GM21423 (cell line): ENCODE results near the gene KRT28.
"Not testable (repeated sequence)": the region's sequence is repeated elsewhere in the genome, so short reads cannot be mapped to it uniquely, and the experiment has no call there.

ENCODE experiments used
- ATAC-seq: cut with Tn5 transposase; IDR thresholded peaks from one replicate; pipeline ENCODE4 v1.9.1; 2021; ENCODE audit warnings: mild to moderate bottlenecking, moderate library complexity; ENCODE audit not compliant: unreplicated experiment

KRT28 gene

DNA sequence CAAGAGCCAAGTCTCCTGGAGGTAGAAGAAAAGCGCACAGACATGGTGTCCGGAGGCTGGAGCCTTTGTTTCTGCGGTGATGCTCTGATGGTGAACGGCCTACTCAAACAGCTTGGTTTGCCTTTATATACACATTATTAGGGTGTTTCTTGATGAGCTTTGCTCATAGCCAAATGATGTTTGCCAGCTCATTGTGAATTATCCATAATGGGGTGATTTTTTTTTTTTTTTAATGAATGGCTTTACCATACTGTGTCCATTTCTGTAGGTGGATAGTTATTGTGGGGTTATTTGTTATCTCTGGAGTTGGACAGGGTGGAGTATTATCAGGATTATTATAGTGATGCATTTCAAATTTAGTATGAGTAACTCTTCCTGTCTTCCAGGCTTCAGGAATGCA lies 17.3 kb downstream of the KRT28 start, which contains the start of gene KRT27:
TSS of gene KRT27 (minus strand) at position 101 of the 400 bp plus-strand sequence. CDS start at position 44, 57 bp downstream.
- ATAC-seq, result no peak

DNA sequence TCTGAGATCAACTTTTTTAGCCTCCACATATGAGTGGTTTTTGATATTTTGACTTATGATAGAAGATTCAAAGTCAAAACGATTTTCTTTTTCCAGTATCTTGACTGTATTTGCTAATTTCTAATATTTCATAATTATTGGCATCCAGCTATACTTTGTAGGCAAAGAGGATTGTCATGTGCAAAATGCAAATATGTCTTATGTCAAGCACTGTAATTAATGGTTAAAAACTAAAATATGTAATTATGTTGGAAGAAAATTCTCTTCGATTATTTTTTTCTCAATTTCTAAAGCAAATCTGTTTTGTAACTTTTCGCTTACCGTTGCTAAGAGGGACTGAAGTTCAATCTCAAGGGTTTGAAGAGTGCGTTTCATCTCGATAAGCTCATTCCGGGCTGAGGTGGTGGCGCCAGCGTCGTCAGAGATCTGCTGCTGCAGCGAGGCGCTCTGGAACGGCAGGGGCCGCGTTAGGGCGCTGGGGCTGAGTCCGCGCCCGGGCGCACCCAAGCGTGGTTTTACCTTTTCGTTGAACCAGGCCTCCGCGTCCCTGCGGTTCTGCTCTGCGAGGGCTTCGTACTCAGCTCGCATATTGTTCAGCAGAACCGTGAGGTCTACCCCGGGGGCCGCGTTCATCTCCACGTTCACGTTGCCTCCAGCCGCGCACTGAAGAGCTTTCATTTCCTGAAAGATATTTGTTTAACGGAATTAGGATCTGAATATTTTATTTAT lies 20.4 kb downstream of the KRT28 start:
- no peak for ATAC-seq

DNA sequence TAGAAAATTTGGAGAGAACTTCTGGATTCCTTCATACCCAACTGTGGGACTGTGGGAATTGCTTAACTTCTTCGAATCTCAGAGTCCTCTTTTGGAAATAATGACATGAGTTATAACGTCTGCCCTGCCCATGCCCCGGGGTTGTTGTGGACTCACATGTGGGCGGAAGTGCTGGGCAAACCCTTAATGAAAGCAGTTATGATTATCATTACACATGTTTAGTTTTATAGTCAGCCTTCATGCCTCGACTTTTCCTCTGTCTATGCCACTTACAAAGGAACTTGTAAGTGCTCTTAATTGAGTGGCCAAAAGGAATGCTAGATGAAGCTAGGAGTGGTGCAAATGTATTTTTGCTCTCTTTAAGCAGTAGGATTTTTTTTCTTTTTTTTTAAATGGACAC lies 21.3 kb downstream of the KRT28 start:
- ATAC-seq, result no peak

DNA sequence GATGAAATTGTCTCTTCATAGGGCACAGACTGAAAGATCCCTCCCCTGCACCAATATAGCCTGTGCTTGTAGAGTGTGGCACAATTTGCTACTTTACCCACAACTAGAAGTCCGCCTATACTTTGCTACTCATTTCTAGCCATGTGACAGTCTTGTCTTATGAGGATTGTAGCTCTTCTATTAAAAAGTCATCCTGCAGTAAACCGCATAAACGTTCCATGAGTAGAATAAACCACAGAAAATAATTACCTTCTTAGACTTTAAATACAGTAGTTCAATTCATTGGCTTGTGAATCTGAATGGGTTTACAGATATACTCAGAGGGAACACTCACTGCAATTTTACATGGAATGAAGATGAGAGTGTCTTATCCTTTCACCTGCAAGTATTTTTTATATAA lies 21.8 kb downstream of the KRT28 start:
- ATAC-seq, result no peak

DNA sequence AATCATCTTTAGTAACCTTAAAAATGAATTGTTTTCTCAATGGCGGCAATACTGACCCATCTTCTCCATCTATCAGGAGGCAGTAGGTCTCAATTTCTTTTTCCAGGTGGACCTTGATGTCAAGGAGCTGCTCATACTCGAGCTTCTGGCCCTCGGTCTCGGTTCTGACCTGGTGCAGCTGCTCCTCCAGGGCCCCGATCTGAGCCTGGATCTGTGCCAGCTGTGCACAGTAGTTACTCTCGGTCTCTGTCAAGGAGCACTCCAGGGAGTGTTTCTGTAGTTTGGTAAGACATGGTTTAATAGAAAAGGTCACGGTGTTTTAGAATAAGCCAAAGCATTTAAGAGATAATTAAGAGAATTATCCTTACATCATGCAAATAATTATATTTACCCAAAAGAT lies 22.3 kb downstream of the KRT28 start:
- ATAC-seq, result no peak

DNA sequence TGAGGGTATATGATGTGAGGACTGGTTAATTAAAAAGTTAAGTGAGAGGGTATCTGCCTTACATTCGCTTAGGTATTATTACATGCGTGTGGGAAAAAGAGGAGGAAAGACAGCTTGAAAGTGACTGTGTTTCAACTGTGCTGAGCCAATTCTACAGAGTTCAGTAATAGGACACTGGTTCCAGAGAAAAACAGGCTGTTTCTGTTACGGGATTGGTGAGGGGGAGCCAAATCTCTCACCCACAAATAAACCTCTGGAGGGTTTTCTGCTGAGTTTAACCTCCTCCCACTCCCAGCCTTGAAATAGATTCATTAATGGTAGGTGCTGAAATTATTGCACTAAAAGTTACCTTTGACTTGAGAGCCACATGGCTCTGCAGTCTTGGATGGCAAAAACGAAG lies 23.8 kb downstream of the KRT28 start:
- ATAC-seq, result no peak

DNA sequence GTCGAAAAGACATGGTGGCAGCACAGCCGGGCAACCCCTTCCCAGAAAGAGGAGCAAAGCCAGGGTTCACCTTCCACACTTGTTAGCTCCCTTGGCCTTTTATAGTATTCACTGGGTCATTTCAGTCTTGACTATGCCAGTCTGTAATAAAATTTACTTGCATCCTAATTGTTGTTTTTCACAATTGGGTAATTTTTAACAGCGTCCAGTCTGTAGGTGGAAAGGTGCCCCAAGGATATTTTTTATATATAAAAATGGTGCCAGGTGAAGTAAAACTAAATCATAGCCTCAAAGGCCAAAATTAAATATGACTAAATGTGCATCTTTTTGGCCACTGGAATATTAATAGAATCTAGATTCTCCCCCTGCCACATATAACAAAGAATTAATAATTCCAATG lies 27.7 kb downstream of the KRT28 start, which contains the start of gene KRT26:
TSS of gene KRT26 (minus strand) at position 101 of the 400 bp plus-strand sequence. CDS start at position 13, 88 bp downstream.
- ATAC-seq, result no peak

DNA sequence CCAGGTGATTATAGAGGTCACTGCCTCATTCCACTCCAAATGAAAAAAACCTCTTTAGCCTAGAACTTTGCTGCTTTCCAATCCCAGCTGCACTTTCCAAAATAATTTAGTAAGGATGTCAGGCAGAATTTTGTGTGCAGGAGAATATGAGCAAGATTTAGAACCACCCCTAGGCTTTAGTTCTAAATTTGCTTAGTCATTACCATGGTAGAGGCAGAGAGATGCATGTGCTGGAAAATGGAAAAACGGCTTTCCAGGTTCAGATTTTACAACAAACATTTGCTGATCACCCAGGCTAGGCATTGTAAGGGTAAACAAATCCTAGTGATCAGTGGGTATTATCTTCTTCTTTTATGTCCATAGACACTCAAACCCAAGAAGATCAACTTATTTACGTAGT lies 34.1 kb downstream of the KRT28 start:
- ATAC-seq, result no peak

DNA sequence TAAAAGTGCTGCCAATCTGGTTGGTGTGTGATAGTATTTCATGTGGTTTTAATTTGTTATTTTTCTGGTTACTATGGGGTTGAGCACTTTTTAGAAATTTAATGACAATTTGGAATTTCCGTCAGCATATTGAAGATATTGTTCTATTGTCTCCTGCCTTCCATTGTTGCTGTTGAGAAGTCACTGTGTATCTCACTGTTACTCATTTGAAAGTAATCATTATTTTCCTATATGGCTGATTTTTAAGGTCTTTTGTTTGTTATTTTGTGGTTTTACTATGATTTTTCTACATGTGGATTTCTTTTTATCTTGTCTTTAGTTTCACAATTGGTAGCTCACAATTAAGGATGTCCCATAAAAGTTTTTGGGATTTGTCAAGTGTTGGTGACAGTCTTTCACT lies 36.0 kb downstream of the KRT28 start:
- no peak for ATAC-seq

DNA sequence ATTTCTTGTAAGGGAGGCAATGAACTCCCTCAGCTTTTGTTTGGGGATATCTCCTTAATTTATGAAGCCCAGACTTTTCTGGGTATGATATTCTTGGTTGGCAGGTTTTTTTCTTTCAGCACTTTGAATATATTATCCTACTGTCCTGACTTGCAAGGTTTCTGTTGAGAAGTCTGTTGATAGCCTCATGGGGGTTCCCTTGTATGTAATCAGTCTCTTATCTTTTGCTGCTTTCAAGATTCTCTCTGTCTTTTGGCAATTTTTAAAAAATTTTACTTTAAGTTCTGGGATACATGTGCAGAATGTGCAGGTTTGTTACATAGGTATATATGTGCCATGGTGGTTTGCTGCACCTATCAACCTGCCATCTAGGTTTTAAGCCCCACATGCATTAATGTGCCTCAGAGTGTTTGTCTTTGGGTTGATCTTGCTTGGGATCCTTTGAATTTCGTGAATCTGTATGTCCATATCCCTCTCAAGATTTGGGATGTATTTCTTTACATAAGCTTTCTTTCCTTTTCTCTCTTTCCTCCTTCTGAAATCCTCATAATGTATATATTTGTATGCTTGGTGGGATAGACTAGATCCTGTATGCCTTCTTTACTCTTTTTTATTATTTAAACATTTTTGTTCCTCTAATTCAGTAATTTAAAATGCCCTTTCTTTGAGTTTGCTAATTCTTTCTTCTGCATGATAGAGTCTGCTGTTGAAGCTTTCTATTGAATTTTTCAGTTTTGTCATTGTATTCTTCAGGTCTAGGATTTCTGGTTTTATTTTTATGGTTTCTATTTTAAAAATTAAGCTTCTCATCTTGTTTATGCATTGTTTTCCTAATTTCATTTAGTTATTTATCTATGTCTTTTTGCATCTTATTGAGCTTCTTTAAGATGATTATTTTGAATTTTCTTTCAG lies 39.4 kb downstream of the KRT28 start:
- no peak for ATAC-seq

DNA sequence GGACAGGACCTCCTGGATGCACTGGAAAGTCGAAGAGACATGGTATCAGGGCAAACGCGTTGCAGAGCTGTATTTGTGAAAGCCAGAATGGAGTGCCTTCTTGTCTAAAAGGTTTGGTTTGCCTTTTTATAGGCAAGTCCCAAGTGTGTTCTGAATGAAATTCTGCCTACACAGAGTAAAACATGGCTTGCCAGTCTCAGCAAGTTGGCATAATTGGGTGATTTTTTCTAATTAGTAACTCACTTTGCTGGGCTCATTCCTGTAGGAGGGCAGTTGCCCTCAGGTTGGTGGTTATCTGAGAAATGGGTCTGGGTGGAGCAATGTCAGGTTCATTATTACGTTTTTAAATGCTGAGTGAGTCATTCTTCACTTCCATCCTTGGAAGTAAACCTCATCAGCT lies 44.5 kb downstream of the KRT28 start, which contains the start of gene KRT25:
TSS of gene KRT25 (minus strand) at position 101 of the 400 bp plus-strand sequence. CDS start at position 41, 60 bp downstream.
- no peak for ATAC-seq

DNA sequence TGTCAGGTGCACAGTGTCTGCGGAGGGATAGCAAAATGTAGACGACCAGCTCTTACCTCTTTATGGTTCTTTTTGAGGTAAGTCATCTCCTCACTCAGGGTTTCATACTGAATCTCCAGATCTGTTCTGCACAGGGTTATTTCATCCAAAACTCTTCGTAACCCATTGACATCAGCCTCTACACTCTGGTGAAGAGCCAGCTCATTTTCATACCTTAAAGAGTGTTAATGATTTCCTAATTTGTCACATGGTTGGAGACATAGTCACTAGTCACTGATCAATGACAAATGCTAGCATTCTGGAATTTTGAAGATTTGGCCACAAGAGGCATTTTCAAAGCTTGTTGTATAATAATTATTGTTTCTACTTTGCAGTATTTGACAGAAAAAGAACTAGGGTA lies 46.0 kb downstream of the KRT28 start:
- ATAC-seq, result no peak

DNA sequence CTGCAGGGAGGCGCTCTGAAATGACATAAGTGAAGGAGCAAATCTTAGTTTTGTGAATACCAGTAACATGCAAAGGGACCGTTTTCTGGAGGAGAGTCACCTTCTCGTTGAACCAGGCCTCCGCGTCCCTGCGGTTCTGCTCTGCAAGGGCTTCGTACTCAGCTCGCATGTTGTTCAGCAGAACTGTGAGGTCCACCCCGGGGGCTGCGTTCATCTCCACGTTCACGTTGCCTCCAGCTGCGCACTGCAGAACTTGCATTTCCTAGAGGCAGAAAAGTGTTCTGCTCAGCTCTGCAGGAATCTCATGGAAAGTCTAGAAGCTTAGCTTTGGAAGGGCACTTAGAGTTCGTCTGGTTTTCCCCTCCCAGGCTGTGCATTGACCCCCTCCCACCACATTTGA lies 48.7 kb downstream of the KRT28 start:
- ATAC-seq, result no peak

DNA sequence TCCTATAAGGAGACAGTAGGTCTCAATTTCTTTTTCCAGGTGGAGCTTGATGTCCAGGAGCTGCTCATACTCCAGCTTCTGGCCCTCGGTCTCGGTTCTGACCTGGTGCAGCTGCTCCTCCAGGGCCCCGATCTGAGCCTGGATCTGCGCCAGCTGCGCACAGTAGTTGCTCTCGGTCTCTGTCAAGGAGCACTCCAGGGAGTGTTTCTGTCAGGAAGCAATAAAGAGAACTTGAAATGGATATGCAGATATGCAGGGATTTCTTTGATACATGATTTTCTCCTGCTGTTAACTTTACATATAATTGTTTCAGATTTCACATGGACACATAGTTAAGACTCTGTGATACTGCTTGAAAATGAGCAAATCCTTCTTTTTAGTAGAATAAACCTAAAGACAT lies 49.4 kb downstream of the KRT28 start:
- ATAC-seq, result no peak

DNA sequence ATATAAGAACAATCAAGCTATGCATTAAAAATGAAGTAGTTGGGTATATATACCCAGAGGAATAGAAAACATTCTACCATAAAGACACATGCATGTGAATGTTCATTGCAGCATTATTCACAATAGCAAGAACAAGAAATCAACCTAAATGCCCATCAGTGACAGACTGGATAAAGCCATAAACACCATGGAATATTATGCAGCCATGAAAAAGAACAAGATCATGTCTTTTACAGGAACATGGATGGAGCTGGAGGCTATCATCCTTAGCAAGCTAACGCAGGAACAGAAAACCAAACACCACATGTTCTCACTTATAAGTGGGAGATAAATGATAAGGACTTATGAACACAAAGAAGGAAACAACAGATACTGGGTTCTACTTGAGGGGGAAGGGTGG lies 51.1 kb downstream of the KRT28 start:
- not testable (repeated sequence) for ATAC-seq
